GM19452 (cell line): ENCODE data around the gene CDX2.

ENCODE experiments used
- ATAC-seq: cut with Tn5 transposase; IDR thresholded peaks from one replicate; pipeline ENCODE4 v1.9.1; 2021; ENCODE audit not compliant: unreplicated experiment

CDX2 gene

GRCh38 chr13:27979001-27979643 is 10.0 kb upstream of the CDX2 start:
- no peak for ATAC-seq

GRCh38 chr13:27978301-27978968 is 9.3 kb upstream of the CDX2 start:
- ATAC-seq = no peak

GRCh38 chr13:27977476-27978300 is 8.6 kb upstream of the CDX2 start:
- no peak for ATAC-seq

- no peak for ATAC-seq
Observed at GRCh38 chr13:27976362-27977091, 7.4 kb upstream of the CDX2 start.

GRCh38 chr13:27975564-27976361 is 6.6 kb upstream of the CDX2 start:
- no peak for ATAC-seq

GRCh38 chr13:27973961-27974662 is 5.0 kb upstream of the CDX2 start:
- no peak for ATAC-seq

GRCh38 chr13:27973291-27973690 is 4.2 kb upstream of the CDX2 start:
- no peak for ATAC-seq

- ATAC-seq = no peak
Observed at GRCh38 chr13:27972478-27972820, 3.3 kb upstream of the CDX2 start.

GRCh38 chr13:27971776-27972477 is 2.8 kb upstream of the CDX2 start:
- no peak for ATAC-seq

GRCh38 chr13:27971236-27971645 is 2.1 kb upstream of the CDX2 start:
- no peak for ATAC-seq

- ATAC-seq = no peak
Observed at GRCh38 chr13:27970382-27971235, 1.5 kb upstream of the CDX2 start.

GRCh38 chr13:27969866-27970229 is 733 bp upstream of the CDX2 start:
- no peak for ATAC-seq

GRCh38 chr13:27968316-27969081 is 616 bp downstream of the CDX2 start:
- no peak for ATAC-seq

- no peak for ATAC-seq
Observed at GRCh38 chr13:27967736-27968315, 1.3 kb downstream of the CDX2 start.

GRCh38 chr13:27967203-27967735 is 1.8 kb downstream of the CDX2 start:
- no peak for ATAC-seq

- no peak for ATAC-seq
Observed at GRCh38 chr13:27966641-27967202, 2.4 kb downstream of the CDX2 start.
